HepG2 (cell line): ENCODE data around the gene GNPAT. TPM values are rescaled to one million over a fixed set of nuclear protein-coding genes. Genes with fewer than 3 reads are reported as not detected.

Experiments used
- ATAC-seq: fragments of 200-7000 bp; cut with Tn5 transposase; 3 replicates; pipeline ENCODE4 v1.9.1; 2020; ENCODE audit warnings: mild to moderate bottlenecking, moderate library complexity
- BruUV-seq: library from RNA; stranded (reverse); fragments of 400-500 nt; replicated peaks from 2 replicates; lab custom pipeline; 2021; lab: Mats Ljungman, UMichigan
- CTCF ChIA-PET: fragments of 300-600 bp; formaldehyde crosslinking; extraction: SDS; loops from one replicate; lab custom pipeline; 2021; ENCODE audit warnings: low total read pairs, inconsistent platforms, low intra/inter-chr PET ratio; lab: Yijun Ruan, JAX
- POLR2A ChIA-PET: fragments of 350-600 bp; sonication (Branson Sonifier 250); formaldehyde crosslinking; loops from one replicate; lab custom pipeline; 2020; ENCODE audit warnings: antibody characterized with exemption, inconsistent platforms; lab: Yijun Ruan, JAX
- DNase-seq: peaks from one replicate; pipeline ENCODE4 v3.0.0-alpha.2; 2015; ENCODE audit warnings: low spot score
- FAIRE-seq: peaks from 3 replicates; lab custom pipeline; 2011; peaks lifted over from hg19 to GRCh38; lab: Jason Lieb, UNC
- H2AFZ ChIP-seq: one replicate; pipeline ENCODE4 v1.6.1; 2011; ENCODE audit warnings: low read length, inconsistent platforms
- H3K27ac ChIP-seq: fragments of 300-600 bp; 3 replicates; pipeline ENCODE4 v1.8.0; 2011; ENCODE audit warnings: mixed run types, mild to moderate bottlenecking, mixed read lengths, low read length, inconsistent platforms; ENCODE audit not compliant: insufficient read depth; ENCODE audit errors: extremely low read length
- H3K27me3 ChIP-seq, 2 experiments: fragments of 200-600 bp in 1 of 2; 2 replicates in 1 of 2; 3 replicates in 1 of 2; pipeline versions ENCODE4 v1.6.0 to v1.8.0; 2011; ENCODE audit warnings: low read length in 2 of 2, mild to moderate bottlenecking in 2 of 2, moderate library complexity in 2 of 2, inconsistent platforms in 1 of 2; ENCODE audit not compliant: insufficient read depth in 2 of 2, control insufficient read depth in 1 of 2
- H3K36me3 ChIP-seq, 2 experiments: fragments of 200-600 bp in 1 of 2; replicated peaks in 1 of 2; 2 replicates in 1 of 2; 3 replicates in 1 of 2; pipeline versions ENCODE4 v1.5.1 to v1.8.0; 2011; ENCODE audit warnings: low read length in 2 of 2, inconsistent platforms in 1 of 2; ENCODE audit not compliant: insufficient read depth in 2 of 2, control insufficient read depth in 1 of 2
- H3K4me1 ChIP-seq: 2 replicates; pipeline ENCODE4 v1.5.1; 2012; ENCODE audit warnings: low read length, inconsistent platforms; ENCODE audit not compliant: insufficient read depth
- H3K4me2 ChIP-seq: 2 replicates; pipeline ENCODE4 v1.6.0; 2011; ENCODE audit warnings: low read depth, low read length, inconsistent platforms
- H3K4me3 ChIP-seq, 3 experiments: fragments of 200-600 bp in 1 of 3; sonication (generic), shearing (Covaris generic) in 1 of 3; replicated peaks in 1 of 3; 2 replicates each; pipeline ENCODE4 v1.5.1; 2011 to 2016; ENCODE audit warnings: low read length in 3 of 3, inconsistent platforms in 2 of 3, low read depth in 2 of 3, mild to moderate bottlenecking in 2 of 3, control low read depth in 1 of 3, mixed read lengths in 1 of 3; ENCODE audit not compliant: insufficient read depth in 1 of 3
- H3K79me2 ChIP-seq: one replicate; pipeline ENCODE4 v1.6.1; 2011; ENCODE audit warnings: low read length, inconsistent platforms; ENCODE audit not compliant: insufficient read depth
- H3K9ac ChIP-seq: 2 replicates; pipeline ENCODE4 v1.6.0; 2011; ENCODE audit warnings: mild to moderate bottlenecking, low read depth, low read length, inconsistent platforms; ENCODE audit not compliant: insufficient read depth
- H3K9me3 ChIP-seq: 2 replicates; pipeline ENCODE4 v1.5.1; 2012; ENCODE audit warnings: mild to moderate bottlenecking, low read length
- H4K20me1 ChIP-seq: 2 replicates; pipeline ENCODE4 v1.6.0; 2011; ENCODE audit warnings: inconsistent platforms, mild to moderate bottlenecking, low read length, moderate library complexity; ENCODE audit not compliant: insufficient read depth
- ATF1 ChIP-seq: IDR thresholded peaks from 2 replicates; pipeline ENCODE4 v1.6.1; 2016; ENCODE audit warnings: mild to moderate bottlenecking, control low read depth
- CREB1 ChIP-seq, 2 experiments: fragments of 450-650 bp in 1 of 2; IDR thresholded peaks; 2 replicates each; pipeline ENCODE4 v1.6.1; 2016 to 2017; ENCODE audit warnings: control low read depth in 1 of 2, mild to moderate bottlenecking in 1 of 2, missing compliant biosample characterization in 1 of 2, missing genetic modification characterization in 1 of 2
- DNMT1 ChIP-seq: sonication (generic); formaldehyde crosslinking; IDR thresholded peaks from 2 replicates; pipeline ENCODE4 v1.5.1; 2020; ENCODE audit warnings: mild to moderate bottlenecking, missing genetic modification reagents
- HNRNPLL ChIP-seq: fragments of 200-400 bp; formaldehyde crosslinking; IDR thresholded peaks from 2 replicates; pipeline ENCODE4 v1.6.1; 2017; ENCODE audit warnings: mild to moderate bottlenecking, low read depth, low read length; ENCODE audit not compliant: poor library complexity, severe bottlenecking
- KDM4B ChIP-seq: sonication (generic); formaldehyde crosslinking; IDR thresholded peaks from 2 replicates; pipeline ENCODE4 v1.4.0; 2020; ENCODE audit warnings: missing genetic modification reagents
- RFX1 ChIP-seq: fragments of 450-650 bp; IDR thresholded peaks from 2 replicates; pipeline ENCODE4 v1.6.1; 2017
- SMAD1 ChIP-seq: sonication (generic); formaldehyde crosslinking; IDR thresholded peaks from 2 replicates; pipeline ENCODE4 v1.4.0; 2020; ENCODE audit warnings: missing genetic modification reagents, low read depth, mild to moderate bottlenecking, borderline replicate concordance
- SP4 ChIP-seq: sonication (generic); formaldehyde crosslinking; IDR thresholded peaks from 2 replicates; pipeline ENCODE4 v1.8.1; 2023; ENCODE audit warnings: mild to moderate bottlenecking, missing genetic modification reagents
- TCF12 ChIP-seq, 2 experiments: fragments of 450-650 bp in 1 of 2; sonication (generic) in 1 of 2; formaldehyde crosslinking in 1 of 2; IDR thresholded peaks; 2 replicates each; pipeline versions ENCODE4 v1.6.1 to v1.8.0; 2017 to 2022; ENCODE audit warnings: antibody characterized with exemption in 1 of 2, mild to moderate bottlenecking in 1 of 2, missing genetic modification reagents in 1 of 2, moderate library complexity in 1 of 2
- ZNF12 ChIP-seq: sonication (generic); formaldehyde crosslinking; IDR thresholded peaks from 2 replicates; pipeline ENCODE4 v1.5.0; 2020; ENCODE audit warnings: missing genetic modification reagents
- ZNF546 ChIP-seq: sonication (generic); formaldehyde crosslinking; conservative IDR thresholded peaks from 2 replicates; pipeline ENCODE4 v1.8.1; 2023; ENCODE audit warnings: mild to moderate bottlenecking, missing genetic modification reagents
- ZNF776 ChIP-seq: sonication (generic); formaldehyde crosslinking; IDR thresholded peaks from 2 replicates; pipeline ENCODE4 v1.4.0; 2020; ENCODE audit warnings: mild to moderate bottlenecking, missing genetic modification reagents
- WGBS: methylation state at CpG from one replicate; pipeline ENCODE4 v1.1.6; 2017; ENCODE audit warnings: low lambda C conversion rate; 5-methylcytosine and 5-hydroxymethylcytosine counted together
- in situ Hi-C: cut with HindIII; loops from 2 replicates; pipeline ENCODE4 v1.10.0; 2017; ENCODE audit warnings: low pct_unique_long_range_greater_than_20kb; ENCODE audit not compliant: extremely low pct_ligation_motif_present
- intact Hi-C: fragments of 100-400 bp; cut with micrococcal nuclease; formaldehyde crosslinking; loops from one replicate; pipeline ENCODE4 v1.10.0; 2022; ENCODE audit not compliant: unreplicated experiment
- polyA plus RNA-seq, 8 experiments: library from polyadenylated mRNA; depleted of rRNA in 3 of 8; stranded (reverse) in 7 of 8; unstranded in 1 of 8; fragments of >200 nt; fragmentation: Illumina TruSeq in 4 of 8; extraction: Trizol in 4 of 8; gene quantifications; 2 replicates each; pipeline versions ENCODE4 v1.2.1 to v1.2.3, GENCODE V29; 2011 to 2016; ENCODE audit warnings: low read depth in 4 of 8, missing spikeins in 1 of 8, mixed read lengths in 1 of 8; ENCODE audit not compliant: insufficient read depth in 1 of 8
- total RNA-seq, 5 experiments: library from RNA; depleted of rRNA; stranded (reverse); fragments of >200 nt; fragmentation: Illumina TruSeq; extraction: Trizol; gene quantifications; 2 replicates each; pipeline ENCODE4 v1.2.3, GENCODE V29; 2016; ENCODE audit warnings: low read depth in 1 of 5
- TF ChIP-seq, protein P1 (sequence below): sonication (generic); formaldehyde crosslinking; IDR thresholded peaks from 2 replicates; pipeline ENCODE4 v1.5.1; 2020; ENCODE audit warnings: mild to moderate bottlenecking, missing genetic modification reagents, moderate library complexity
- TF ChIP-seq, protein P2 (sequence below): sonication (generic); formaldehyde crosslinking; conservative IDR thresholded peaks from 2 replicates; pipeline ENCODE4 v1.4.0; 2020; ENCODE audit warnings: mild to moderate bottlenecking, missing genetic modification reagents, moderate library complexity
- TF ChIP-seq, protein P3 (sequence below): sonication (generic); formaldehyde crosslinking; IDR thresholded peaks from 2 replicates; pipeline ENCODE4 v1.8.0; 2022; ENCODE audit warnings: missing genetic modification reagents, mild to moderate bottlenecking, inconsistent platforms, borderline replicate concordance

Gene GNPAT
- total and polyA plus RNA-seq, 2 of the 13 experiments (the other 11 are each of a cell fraction or from before 2014, with no cell fraction given), result 58.3 to 114 TPM

DNA sequence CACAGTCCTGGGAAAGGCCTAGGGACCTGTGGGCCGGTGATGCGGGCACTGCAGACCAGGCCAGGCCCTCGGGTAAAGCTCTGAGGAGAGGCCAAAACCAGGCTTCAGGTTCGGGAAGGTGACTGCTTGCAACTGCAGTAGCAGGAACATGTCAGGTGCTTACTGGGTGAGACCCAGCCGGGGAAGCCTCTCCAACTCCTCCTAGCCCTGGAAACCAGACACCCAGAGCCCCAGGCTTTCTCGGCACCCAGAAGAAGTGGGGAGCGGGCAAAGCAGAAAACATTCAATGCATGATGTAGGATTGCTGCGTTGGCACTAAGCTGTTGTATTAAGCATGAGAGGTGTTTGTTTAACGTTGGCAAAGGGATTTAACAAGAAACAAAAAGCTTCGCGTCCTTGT, 20.2 kb upstream of the GNPAT start (continued):
- TF ChIP-seq, protein P1, sequence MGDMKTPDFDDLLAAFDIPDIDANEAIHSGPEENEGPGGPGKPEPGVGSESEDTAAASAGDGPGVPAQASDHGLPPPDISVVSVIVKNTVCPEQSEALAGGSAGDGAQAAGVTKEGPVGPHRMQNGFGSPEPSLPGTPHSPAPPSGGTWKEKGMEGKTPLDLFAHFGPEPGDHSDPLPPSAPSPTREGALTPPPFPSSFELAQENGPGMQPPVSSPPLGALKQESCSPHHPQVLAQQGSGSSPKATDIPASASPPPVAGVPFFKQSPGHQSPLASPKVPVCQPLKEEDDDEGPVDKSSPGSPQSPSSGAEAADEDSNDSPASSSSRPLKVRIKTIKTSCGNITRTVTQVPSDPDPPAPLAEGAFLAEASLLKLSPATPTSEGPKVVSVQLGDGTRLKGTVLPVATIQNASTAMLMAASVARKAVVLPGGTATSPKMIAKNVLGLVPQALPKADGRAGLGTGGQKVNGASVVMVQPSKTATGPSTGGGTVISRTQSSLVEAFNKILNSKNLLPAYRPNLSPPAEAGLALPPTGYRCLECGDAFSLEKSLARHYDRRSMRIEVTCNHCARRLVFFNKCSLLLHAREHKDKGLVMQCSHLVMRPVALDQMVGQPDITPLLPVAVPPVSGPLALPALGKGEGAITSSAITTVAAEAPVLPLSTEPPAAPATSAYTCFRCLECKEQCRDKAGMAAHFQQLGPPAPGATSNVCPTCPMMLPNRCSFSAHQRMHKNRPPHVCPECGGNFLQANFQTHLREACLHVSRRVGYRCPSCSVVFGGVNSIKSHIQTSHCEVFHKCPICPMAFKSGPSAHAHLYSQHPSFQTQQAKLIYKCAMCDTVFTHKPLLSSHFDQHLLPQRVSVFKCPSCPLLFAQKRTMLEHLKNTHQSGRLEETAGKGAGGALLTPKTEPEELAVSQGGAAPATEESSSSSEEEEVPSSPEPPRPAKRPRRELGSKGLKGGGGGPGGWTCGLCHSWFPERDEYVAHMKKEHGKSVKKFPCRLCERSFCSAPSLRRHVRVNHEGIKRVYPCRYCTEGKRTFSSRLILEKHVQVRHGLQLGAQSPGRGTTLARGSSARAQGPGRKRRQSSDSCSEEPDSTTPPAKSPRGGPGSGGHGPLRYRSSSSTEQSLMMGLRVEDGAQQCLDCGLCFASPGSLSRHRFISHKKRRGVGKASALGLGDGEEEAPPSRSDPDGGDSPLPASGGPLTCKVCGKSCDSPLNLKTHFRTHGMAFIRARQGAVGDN (CRISPR knock-in tag), result peak; percentile 51
- no peak for TF ChIP-seq SP4 (CRISPR knock-in tag)

DNA sequence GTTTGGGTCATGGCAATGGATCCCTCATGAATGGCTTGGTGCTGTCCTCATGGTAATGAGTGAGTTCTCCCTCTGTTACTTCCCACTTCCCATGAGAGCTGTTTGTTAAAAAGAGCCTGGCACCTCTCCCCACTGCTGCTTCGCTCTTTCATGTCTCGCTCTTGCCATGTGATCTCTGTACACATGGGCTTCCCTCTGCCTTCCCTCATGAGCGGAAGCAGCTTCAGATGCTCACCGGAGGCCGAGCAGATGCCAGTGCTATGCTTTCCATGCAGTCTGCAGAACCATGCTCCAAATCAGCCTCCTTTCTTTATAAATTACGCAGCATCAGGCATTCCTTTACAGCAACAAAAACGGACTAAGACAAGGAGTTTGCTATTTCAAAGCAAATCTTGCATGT, 14.9 kb upstream of the GNPAT start:
- no peak for ATAC-seq
- DNase-seq, result no peak
- H3K27ac ChIP-seq, result no peak overlapping the region
- no peak for FAIRE-seq
- TSS peak; percentile 18 for BruUV-seq
- ChIA-PET POLR2A (no interaction called here), CTCF (no interaction called here)
- H3K9ac ChIP-seq, result no peak overlapping the region
- peaks cover 10 to 54% of the 10 kb centered on the region in 2 experiments for H3K36me3 ChIP-seq
- no peaks in the 10 kb centered on the region for H4K20me1 ChIP-seq
- no peaks in the 10 kb centered on the region for H3K27me3 ChIP-seq
- TF ChIP-seq SMAD1 (CRISPR knock-in tag) (no peak), ATF1 (CRISPR knock-in tag) (no peak), CREB1 (IDR thresholded peaks at IDR 0.05) (no peak), CREB1 (CRISPR knock-in tag; IDR thresholded peaks at IDR 0.05) (no peak), KDM4B (CRISPR knock-in tag) (no peak), ZNF776 (no peak), TCF12 (IDR thresholded peaks at IDR 0.05) (no peak), TCF12 (CRISPR knock-in tag; IDR thresholded peaks at IDR 0.05) (no peak), ZNF546 (no peak), RFX1 (no peak), HNRNPLL (no peak), ZNF12 (no peak), DNMT1 (CRISPR knock-in tag) (no peak)
- TF ChIP-seq, protein P2, sequence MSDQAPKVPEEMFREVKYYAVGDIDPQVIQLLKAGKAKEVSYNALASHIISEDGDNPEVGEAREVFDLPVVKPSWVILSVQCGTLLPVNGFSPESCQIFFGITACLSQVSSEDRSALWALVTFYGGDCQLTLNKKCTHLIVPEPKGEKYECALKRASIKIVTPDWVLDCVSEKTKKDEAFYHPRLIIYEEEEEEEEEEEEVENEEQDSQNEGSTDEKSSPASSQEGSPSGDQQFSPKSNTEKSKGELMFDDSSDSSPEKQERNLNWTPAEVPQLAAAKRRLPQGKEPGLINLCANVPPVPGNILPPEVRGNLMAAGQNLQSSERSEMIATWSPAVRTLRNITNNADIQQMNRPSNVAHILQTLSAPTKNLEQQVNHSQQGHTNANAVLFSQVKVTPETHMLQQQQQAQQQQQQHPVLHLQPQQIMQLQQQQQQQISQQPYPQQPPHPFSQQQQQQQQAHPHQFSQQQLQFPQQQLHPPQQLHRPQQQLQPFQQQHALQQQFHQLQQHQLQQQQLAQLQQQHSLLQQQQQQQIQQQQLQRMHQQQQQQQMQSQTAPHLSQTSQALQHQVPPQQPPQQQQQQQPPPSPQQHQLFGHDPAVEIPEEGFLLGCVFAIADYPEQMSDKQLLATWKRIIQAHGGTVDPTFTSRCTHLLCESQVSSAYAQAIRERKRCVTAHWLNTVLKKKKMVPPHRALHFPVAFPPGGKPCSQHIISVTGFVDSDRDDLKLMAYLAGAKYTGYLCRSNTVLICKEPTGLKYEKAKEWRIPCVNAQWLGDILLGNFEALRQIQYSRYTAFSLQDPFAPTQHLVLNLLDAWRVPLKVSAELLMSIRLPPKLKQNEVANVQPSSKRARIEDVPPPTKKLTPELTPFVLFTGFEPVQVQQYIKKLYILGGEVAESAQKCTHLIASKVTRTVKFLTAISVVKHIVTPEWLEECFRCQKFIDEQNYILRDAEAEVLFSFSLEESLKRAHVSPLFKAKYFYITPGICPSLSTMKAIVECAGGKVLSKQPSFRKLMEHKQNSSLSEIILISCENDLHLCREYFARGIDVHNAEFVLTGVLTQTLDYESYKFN (CRISPR knock-in tag), result no peak
- TF ChIP-seq, protein P3, sequence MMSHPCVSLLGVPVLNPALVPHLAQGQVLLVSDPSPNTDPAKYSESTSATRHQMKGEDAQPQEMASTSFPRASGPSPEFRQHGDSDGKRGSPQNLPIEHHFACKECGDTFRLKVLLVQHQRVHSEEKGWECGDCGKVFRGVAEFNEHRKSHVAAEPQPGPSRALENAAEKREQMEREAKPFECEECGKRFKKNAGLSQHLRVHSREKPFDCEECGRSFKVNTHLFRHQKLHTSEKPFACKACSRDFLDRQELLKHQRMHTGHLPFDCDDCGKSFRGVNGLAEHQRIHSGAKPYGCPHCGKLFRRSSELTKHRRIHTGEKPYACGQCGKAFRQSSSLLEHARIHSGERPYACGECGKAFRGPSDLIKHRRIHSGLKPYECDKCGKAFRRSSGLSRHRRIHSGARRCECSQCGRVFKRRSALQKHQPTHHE, result no peak
- no peak overlapping the region for H3K4me2 ChIP-seq
- 95% methylated on average over 7 of the region's 7 CpGs for WGBS
- in situ Hi-C loops (no loop called here), intact Hi-C loops (no loop called here)
- H3K9me3 ChIP-seq, result no peaks in the 10 kb centered on the region
- peaks cover 7% of the 10 kb centered on the region for H3K4me1 ChIP-seq
- H3K79me2 ChIP-seq, result peaks cover 3% of the 10 kb centered on the region
- no peak overlapping the region for H3K4me3 ChIP-seq
- no peak overlapping the region for H2AFZ ChIP-seq
